NB4 (cell line): ENCODE measurements around the gene TEN1.
"Not testable (repeated sequence)": the region's sequence is repeated elsewhere in the genome, so short reads cannot be mapped to it uniquely, and the experiment has no call there.

Experiments used
- MAX ChIP-seq: IDR thresholded peaks from 2 replicates; pipeline ENCODE4 v1.6.1; 2011; ENCODE audit warnings: low read depth, low read length
- POLR2A ChIP-seq: IDR thresholded peaks from 2 replicates; pipeline ENCODE4 v1.6.1; 2011; ENCODE audit warnings: mild to moderate bottlenecking; ENCODE audit not compliant: insufficient read length; ENCODE audit errors: extremely low read depth
- TF ChIP-seq, protein P1 (sequence below): IDR thresholded peaks from one replicate; pipeline ENCODE4 v1.5.1; 2012; ENCODE audit warnings: low read depth, low read length

DNA sequence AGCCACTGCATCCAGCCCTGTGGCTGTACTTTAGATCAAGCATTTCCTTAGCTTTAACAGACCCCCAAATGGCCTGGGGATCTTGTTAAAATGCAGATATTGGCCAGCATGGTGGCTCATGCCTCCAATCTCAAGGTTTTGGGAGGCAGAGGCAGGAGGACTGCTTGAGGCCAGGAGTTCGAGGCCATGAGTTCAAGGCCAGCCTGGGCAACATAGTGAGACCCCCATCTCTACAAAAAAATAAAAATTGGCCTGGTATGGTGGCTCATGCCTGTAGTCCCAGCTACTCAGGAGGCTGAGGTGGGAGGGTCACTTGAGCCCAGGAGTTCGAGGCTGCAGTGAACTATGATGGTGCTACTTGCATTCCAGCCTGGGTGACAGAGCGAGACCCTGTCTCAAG is 63.8 kb downstream of the TEN1 start:
- TF ChIP-seq, protein P1, sequence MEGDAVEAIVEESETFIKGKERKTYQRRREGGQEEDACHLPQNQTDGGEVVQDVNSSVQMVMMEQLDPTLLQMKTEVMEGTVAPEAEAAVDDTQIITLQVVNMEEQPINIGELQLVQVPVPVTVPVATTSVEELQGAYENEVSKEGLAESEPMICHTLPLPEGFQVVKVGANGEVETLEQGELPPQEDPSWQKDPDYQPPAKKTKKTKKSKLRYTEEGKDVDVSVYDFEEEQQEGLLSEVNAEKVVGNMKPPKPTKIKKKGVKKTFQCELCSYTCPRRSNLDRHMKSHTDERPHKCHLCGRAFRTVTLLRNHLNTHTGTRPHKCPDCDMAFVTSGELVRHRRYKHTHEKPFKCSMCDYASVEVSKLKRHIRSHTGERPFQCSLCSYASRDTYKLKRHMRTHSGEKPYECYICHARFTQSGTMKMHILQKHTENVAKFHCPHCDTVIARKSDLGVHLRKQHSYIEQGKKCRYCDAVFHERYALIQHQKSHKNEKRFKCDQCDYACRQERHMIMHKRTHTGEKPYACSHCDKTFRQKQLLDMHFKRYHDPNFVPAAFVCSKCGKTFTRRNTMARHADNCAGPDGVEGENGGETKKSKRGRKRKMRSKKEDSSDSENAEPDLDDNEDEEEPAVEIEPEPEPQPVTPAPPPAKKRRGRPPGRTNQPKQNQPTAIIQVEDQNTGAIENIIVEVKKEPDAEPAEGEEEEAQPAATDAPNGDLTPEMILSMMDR: not testable (repeated sequence)
- not testable (repeated sequence) for TF ChIP-seq POLR2A, MAX
